ENCODE results near the gene NDUFB5. TPM values are rescaled to one million over a fixed set of nuclear protein-coding genes. Genes with fewer than 3 reads are reported as not detected.

NDUFB5 gene
- polyA plus RNA-seq, 1 of the 3 experiments (the other 2 are of a cell fraction), result 35.3 TPM

DNA sequence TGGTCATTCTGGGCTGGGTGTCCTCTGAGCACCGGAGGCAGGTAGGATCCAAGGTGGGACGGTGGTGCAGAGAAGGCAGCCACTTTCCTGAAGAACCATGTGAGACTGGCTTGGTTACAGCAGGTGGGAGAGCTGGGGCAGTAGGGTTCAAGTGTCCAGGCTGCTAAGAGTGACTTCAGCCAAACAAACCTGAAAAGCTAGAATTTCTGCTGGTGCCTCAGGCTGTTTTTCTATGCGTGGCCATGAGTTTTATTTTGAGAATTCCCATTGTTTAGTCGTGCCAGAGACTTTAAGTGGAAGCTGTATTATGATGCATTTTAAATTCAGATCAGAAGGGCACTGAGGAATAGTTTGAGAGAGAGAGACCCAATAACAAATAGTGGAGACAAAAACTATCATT lies 68.3 kb downstream of the NDUFB5 start (continued):
- TF ChIP-seq, protein P1, sequence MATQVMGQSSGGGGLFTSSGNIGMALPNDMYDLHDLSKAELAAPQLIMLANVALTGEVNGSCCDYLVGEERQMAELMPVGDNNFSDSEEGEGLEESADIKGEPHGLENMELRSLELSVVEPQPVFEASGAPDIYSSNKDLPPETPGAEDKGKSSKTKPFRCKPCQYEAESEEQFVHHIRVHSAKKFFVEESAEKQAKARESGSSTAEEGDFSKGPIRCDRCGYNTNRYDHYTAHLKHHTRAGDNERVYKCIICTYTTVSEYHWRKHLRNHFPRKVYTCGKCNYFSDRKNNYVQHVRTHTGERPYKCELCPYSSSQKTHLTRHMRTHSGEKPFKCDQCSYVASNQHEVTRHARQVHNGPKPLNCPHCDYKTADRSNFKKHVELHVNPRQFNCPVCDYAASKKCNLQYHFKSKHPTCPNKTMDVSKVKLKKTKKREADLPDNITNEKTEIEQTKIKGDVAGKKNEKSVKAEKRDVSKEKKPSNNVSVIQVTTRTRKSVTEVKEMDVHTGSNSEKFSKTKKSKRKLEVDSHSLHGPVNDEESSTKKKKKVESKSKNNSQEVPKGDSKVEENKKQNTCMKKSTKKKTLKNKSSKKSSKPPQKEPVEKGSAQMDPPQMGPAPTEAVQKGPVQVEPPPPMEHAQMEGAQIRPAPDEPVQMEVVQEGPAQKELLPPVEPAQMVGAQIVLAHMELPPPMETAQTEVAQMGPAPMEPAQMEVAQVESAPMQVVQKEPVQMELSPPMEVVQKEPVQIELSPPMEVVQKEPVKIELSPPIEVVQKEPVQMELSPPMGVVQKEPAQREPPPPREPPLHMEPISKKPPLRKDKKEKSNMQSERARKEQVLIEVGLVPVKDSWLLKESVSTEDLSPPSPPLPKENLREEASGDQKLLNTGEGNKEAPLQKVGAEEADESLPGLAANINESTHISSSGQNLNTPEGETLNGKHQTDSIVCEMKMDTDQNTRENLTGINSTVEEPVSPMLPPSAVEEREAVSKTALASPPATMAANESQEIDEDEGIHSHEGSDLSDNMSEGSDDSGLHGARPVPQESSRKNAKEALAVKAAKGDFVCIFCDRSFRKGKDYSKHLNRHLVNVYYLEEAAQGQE (IDR thresholded peaks at IDR 0.05; ENCODE audit: low read depth, low read length), result no peak
- TF ChIP-seq RFX5 (IDR thresholded peaks at IDR 0.05; ENCODE audit: low read length), result no peak
- TF ChIP-seq, protein P2, sequence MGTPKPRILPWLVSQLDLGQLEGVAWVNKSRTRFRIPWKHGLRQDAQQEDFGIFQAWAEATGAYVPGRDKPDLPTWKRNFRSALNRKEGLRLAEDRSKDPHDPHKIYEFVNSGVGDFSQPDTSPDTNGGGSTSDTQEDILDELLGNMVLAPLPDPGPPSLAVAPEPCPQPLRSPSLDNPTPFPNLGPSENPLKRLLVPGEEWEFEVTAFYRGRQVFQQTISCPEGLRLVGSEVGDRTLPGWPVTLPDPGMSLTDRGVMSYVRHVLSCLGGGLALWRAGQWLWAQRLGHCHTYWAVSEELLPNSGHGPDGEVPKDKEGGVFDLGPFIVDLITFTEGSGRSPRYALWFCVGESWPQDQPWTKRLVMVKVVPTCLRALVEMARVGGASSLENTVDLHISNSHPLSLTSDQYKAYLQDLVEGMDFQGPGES (IDR thresholded peaks at IDR 0.05; ENCODE audit: low read depth, low read length), result no peak
- TF ChIP-seq, protein P3, sequence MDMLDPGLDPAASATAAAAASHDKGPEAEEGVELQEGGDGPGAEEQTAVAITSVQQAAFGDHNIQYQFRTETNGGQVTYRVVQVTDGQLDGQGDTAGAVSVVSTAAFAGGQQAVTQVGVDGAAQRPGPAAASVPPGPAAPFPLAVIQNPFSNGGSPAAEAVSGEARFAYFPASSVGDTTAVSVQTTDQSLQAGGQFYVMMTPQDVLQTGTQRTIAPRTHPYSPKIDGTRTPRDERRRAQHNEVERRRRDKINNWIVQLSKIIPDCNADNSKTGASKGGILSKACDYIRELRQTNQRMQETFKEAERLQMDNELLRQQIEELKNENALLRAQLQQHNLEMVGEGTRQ (IDR thresholded peaks at IDR 0.05; ENCODE audit: borderline replicate concordance, low read depth, low read length), result no peak
- TF ChIP-seq MEF2A (IDR thresholded peaks at IDR 0.05; ENCODE audit: borderline replicate concordance, low read depth), result no peak
- TF ChIP-seq GABPA (IDR thresholded peaks at IDR 0.05; ENCODE audit: low read depth), result no peak
- no peak for TF ChIP-seq EP300 (IDR thresholded peaks at IDR 0.05; ENCODE audit: borderline replicate concordance in 1 of 2, low read depth in 1 of 2, low read length in 1 of 2)
- no peak for TF ChIP-seq NRF1 (IDR thresholded peaks at IDR 0.05; ENCODE audit: low read depth, low read length)
- no peak for TF ChIP-seq MXI1 (IDR thresholded peaks at IDR 0.05; ENCODE audit: low read depth, low read length)
- no peak for TF ChIP-seq RAD21 (IDR thresholded peaks at IDR 0.05; ENCODE audit: low read length)
- TF ChIP-seq EZH2phosphoT487 (IDR thresholded peaks at IDR 0.05; ENCODE audit: borderline replicate concordance, low read depth), result no peak

DNA sequence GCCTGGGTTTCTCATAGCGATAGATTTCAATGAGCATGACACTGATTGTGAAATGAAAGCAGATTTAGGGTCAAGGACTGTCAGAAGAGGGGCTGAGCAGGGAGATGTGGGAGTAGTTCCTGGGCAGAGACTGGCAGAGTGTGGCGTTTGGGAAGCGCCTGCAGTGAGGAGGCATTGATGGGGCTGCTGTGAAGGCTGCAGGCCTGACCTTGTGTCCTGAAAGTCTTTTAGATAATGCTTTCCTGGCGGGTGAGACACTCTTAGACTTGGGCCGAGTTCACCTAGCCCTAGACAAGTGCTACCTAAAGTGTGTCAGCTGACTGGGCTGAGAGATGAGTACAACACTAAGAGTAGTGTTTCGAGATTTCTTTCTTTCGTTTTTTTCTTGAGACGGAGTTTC lies 68.9 kb downstream of the NDUFB5 start:
- Histone ChIP-seq H3K4me2 (no peak overlapping the region), H3K9ac (no peak overlapping the region), H2AFZ (ENCODE audit: low read depth) (no peak overlapping the region), H3K4me1 (ENCODE audit: control insufficient read depth in 1 of 2, insufficient read depth in 2 of 2, low read depth in 1 of 2, low read length in 1 of 2) (peaks cover 0 to 5% of the 10 kb centered on the region in 2 experiments; a peak in 2 of 4 replicates), H3F3A (replicated peaks; ENCODE audit: insufficient read depth) (peaks cover 9% of the 10 kb centered on the region), H3K9me3 (no peaks in the 10 kb centered on the region), H3K36me3 (replicated peaks in 1 of 2; ENCODE audit: control insufficient read depth in 1 of 2, insufficient read depth in 2 of 2, low read length in 1 of 2) (no peaks in the 10 kb centered on the region), H3K27me3 (ENCODE audit: insufficient read depth) (no peaks in the 10 kb centered on the region), H3K9me2 (no peaks in the 10 kb centered on the region), H4K20me1 (ENCODE audit: insufficient read depth) (peaks cover 36% of the 10 kb centered on the region), H3K4me3 (ENCODE audit: low read depth in 2 of 2, low read length in 1 of 2) (no peak overlapping the region), H3K79me2 (ENCODE audit: insufficient read depth) (peaks cover 98% of the 10 kb centered on the region), H3K27ac (ENCODE audit: low read depth in 2 of 2, low read length in 1 of 2) (no peak overlapping the region)
- no peak for DNase-seq
- ChIA-PET POLR2A (no interaction called here), CTCF (interaction anchor here (0.7 kb wide), 1 partner anchor 983 kb away, joined by 3 read pairs; no protein-coding TSS in a partner anchor)
- no peak for TF ChIP-seq FOSL2 (IDR thresholded peaks at IDR 0.05; ENCODE audit: borderline replicate concordance, low read depth)
- TF ChIP-seq CHD2 (IDR thresholded peaks at IDR 0.05; ENCODE audit: low read length, partially characterized antibody), result no peak
- TF ChIP-seq MEF2A (IDR thresholded peaks at IDR 0.05; ENCODE audit: borderline replicate concordance, low read depth), result no peak
- TF ChIP-seq YY1 (IDR thresholded peaks at IDR 0.05; ENCODE audit: low read depth), result no peak
- no peak for TF ChIP-seq GATA2 (CRISPR knock-in tag; IDR thresholded peaks at IDR 0.05)
- no peak for TF ChIP-seq RCOR1 (IDR thresholded peaks at IDR 0.05; ENCODE audit: low read length)
- TF ChIP-seq, protein P1 (IDR thresholded peaks at IDR 0.05; ENCODE audit: low read depth, low read length), result no peak
- no peak for TF ChIP-seq FOXM1 (IDR thresholded peaks at IDR 0.05; ENCODE audit: low read depth)
- no peak for TF ChIP-seq RXRA (IDR thresholded peaks at IDR 0.05; ENCODE audit: borderline replicate concordance, low read depth)
- TF ChIP-seq, protein P4, sequence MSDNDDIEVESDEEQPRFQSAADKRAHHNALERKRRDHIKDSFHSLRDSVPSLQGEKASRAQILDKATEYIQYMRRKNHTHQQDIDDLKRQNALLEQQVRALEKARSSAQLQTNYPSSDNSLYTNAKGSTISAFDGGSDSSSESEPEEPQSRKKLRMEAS (IDR thresholded peaks at IDR 0.05; ENCODE audit: low read depth), result no peak
- no peak for TF ChIP-seq RFX5 (IDR thresholded peaks at IDR 0.05; ENCODE audit: low read length)
- no peak for TF ChIP-seq EZH2phosphoT487 (IDR thresholded peaks at IDR 0.05; ENCODE audit: borderline replicate concordance, low read depth)
- no peak for TF ChIP-seq SMC3 (IDR thresholded peaks at IDR 0.05; ENCODE audit: low read depth, low read length)
- 97% methylated on average over 8 of the region's 8 CpGs for WGBS (ENCODE audit: low lambda C conversion rate)
